ENCODE results near the gene PHF2.

- no peak for TF ChIP-seq REST (IDR thresholded peaks at IDR 0.05; ENCODE audit: low read depth, low read length)
- no peak for TF ChIP-seq POLR2AphosphoS5 (IDR thresholded peaks at IDR 0.05; ENCODE audit: low read depth, low read length)
- no peak for TF ChIP-seq CTCF (IDR thresholded peaks at IDR 0.05)
- TF ChIP-seq NFIC (IDR thresholded peaks at IDR 0.05; ENCODE audit: borderline replicate concordance): no peak
- TF ChIP-seq MEF2A (IDR thresholded peaks at IDR 0.05; ENCODE audit: borderline replicate concordance, low read depth): no peak
- no peak for TF ChIP-seq SMC3 (IDR thresholded peaks at IDR 0.05; ENCODE audit: low read depth, low read length)
- no peak for TF ChIP-seq YY1 (IDR thresholded peaks at IDR 0.05; ENCODE audit: low read depth)
- TF ChIP-seq ZBTB33 (IDR thresholded peaks at IDR 0.05; ENCODE audit: borderline replicate concordance, low read depth): no peak
- no peak for TF ChIP-seq GATA2 (CRISPR knock-in tag; IDR thresholded peaks at IDR 0.05)
These were observed 33.8 kb downstream of the PHF2 start for GRCh38 chr9:93610206-93610605.

All from SK-N-SH (cell line).